Endothelial cell of umbilical vein (primary cell): Measurements from ENCODE around the gene MT1M. TPM values are rescaled to one million over a fixed set of nuclear protein-coding genes. Genes with fewer than 3 reads are reported as not detected.

Experiments
- BruUV-seq: library from RNA; stranded (reverse); fragments of 400-500 nt; replicated peaks from 2 replicates; lab custom pipeline; 2021; lab: Mats Ljungman, UMichigan
- CTCF ChIA-PET: fragments of 300-600, 350-600 bp; sonication (Branson Sonifier 250); formaldehyde crosslinking; loops from one replicate; lab custom pipeline; 2021; ENCODE audit warnings: antibody characterized with exemption, inconsistent platforms; lab: Charles Lee
- POLR2A ChIA-PET: fragments of 300-600, 350-600 bp; sonication (Branson Sonifier 250); formaldehyde crosslinking; loops from one replicate; lab custom pipeline; 2021; ENCODE audit warnings: antibody characterized with exemption, inconsistent platforms; lab: Charles Lee
- DNase-seq: peaks from one replicate; pipeline ENCODE4 v3.0.0-alpha.2; 2011; ENCODE audit warnings: low read depth, low spot score
- FAIRE-seq: peaks from 2 replicates; lab custom pipeline; 2011; peaks lifted over from hg19 to GRCh38; lab: Jason Lieb, UNC
- H2AFZ ChIP-seq: 2 replicates; pipeline ENCODE4 v1.6.0; 2012; ENCODE audit warnings: low read depth, low read length, control low read depth, inconsistent platforms
- H3K27ac ChIP-seq: 2 replicates; pipeline ENCODE4 v1.5.1; 2011; ENCODE audit warnings: low read depth, mild to moderate bottlenecking, control low read depth, low read length, moderate library complexity; ENCODE audit not compliant: insufficient read depth
- H3K27me3 ChIP-seq, 2 experiments: 2 replicates each; pipeline versions ENCODE4 v1.6.0 to v1.6.1; 2011; ENCODE audit warnings: low read length in 2 of 2, mixed read lengths in 1 of 2; ENCODE audit not compliant: control insufficient read depth in 2 of 2, insufficient read depth in 2 of 2
- H3K36me3 ChIP-seq, 2 experiments: 2 replicates in 1 of 2; 3 replicates in 1 of 2; pipeline ENCODE4 v1.5.1; 2011; ENCODE audit warnings: low read length in 2 of 2, mild to moderate bottlenecking in 1 of 2, moderate library complexity in 1 of 2; ENCODE audit not compliant: control insufficient read depth in 2 of 2, insufficient read depth in 2 of 2; ENCODE audit errors: extremely low read depth in 1 of 2
- H3K4me1 ChIP-seq: 3 replicates; pipeline ENCODE4 v1.5.1; 2011; ENCODE audit warnings: mild to moderate bottlenecking, low read length; ENCODE audit not compliant: control insufficient read depth, insufficient read depth; ENCODE audit errors: extremely low read depth
- H3K4me2 ChIP-seq: 2 replicates; pipeline ENCODE4 v1.6.1; 2011; ENCODE audit warnings: low read length, control low read depth, mixed read lengths; ENCODE audit not compliant: insufficient read depth
- H3K4me3 ChIP-seq, 3 experiments: fragments of 200-600 bp in 1 of 3; sonication (generic), shearing (Covaris generic) in 1 of 3; replicated peaks in 1 of 3; 2 replicates each; pipeline ENCODE4 v1.5.1; 2011 to 2016; ENCODE audit warnings: control low read depth in 3 of 3, low read length in 3 of 3, mild to moderate bottlenecking in 2 of 3, inconsistent platforms in 1 of 3, low read depth in 1 of 3, moderate library complexity in 1 of 3; ENCODE audit not compliant: insufficient read depth in 1 of 3
- H3K79me2 ChIP-seq: 2 replicates; pipeline ENCODE4 v1.6.0; 2012; ENCODE audit warnings: low read length, inconsistent platforms; ENCODE audit not compliant: control insufficient read depth, insufficient read depth
- H3K9ac ChIP-seq: replicated peaks from 2 replicates; pipeline ENCODE3; 2011; ENCODE audit warnings: low read length, control low read depth; ENCODE audit not compliant: insufficient read depth; ENCODE audit errors: extremely low read depth
- H3K9me1 ChIP-seq: replicated peaks from 3 replicates; pipeline ENCODE4 v1.6.0; 2011; ENCODE audit warnings: mild to moderate bottlenecking, low read length; ENCODE audit not compliant: control insufficient read depth, insufficient read depth; ENCODE audit errors: extremely low read depth
- H3K9me3 ChIP-seq: replicated peaks from 2 replicates; pipeline ENCODE4 v1.5.1; 2012; ENCODE audit warnings: low read length, inconsistent platforms; ENCODE audit not compliant: control insufficient read depth, insufficient read depth
- H4K20me1 ChIP-seq: replicated peaks from 2 replicates; pipeline ENCODE3; 2011; ENCODE audit warnings: mild to moderate bottlenecking, low read length; ENCODE audit not compliant: control insufficient read depth, insufficient read depth; ENCODE audit errors: extremely low read depth
- GATA2 ChIP-seq: IDR thresholded peaks from 2 replicates; pipeline ENCODE4 v1.7.0; 2011; ENCODE audit warnings: low read depth, mild to moderate bottlenecking, moderate library complexity, mixed read lengths, low read length; ENCODE audit not compliant: insufficient read length, insufficient read depth
- MYC ChIP-seq: IDR thresholded peaks from one replicate; pipeline ENCODE4 v1.6.1; 2011; ENCODE audit warnings: mild to moderate bottlenecking, low read depth, low read length
- POLR2A ChIP-seq: IDR thresholded peaks from 2 replicates; pipeline ENCODE4 v1.6.1; 2012; ENCODE audit warnings: low read depth, mild to moderate bottlenecking, control low read depth, low read length
- POLR2AphosphoS5 ChIP-seq: IDR thresholded peaks from 2 replicates; pipeline ENCODE4 v1.6.1; 2012; ENCODE audit warnings: low read depth, mild to moderate bottlenecking, control low read depth, low read length, moderate library complexity; ENCODE audit not compliant: insufficient read depth
- dilution Hi-C: fragments of 300-500 bp; cut with MboI; formaldehyde crosslinking; loops from one replicate; pipeline ENCODE4 v1.15.0; 2019; ENCODE audit warnings: low sequenced_read_pairs; ENCODE audit not compliant: extremely low pct_ligation_motif_present
- intact Hi-C: fragments of 100-400 bp; cut with micrococcal nuclease; formaldehyde crosslinking; loops from one replicate; pipeline ENCODE4 v1.10.0; 2022
- polyA plus RNA-seq, 4 experiments: library from polyadenylated mRNA; depleted of rRNA in 3 of 4; stranded (reverse) in 3 of 4; unstranded in 1 of 4; fragments of >200 nt; gene quantifications; 2 replicates each; pipeline versions ENCODE4 v1.2.1 to v1.2.3, GENCODE V29; 2011 to 2012; ENCODE audit warnings: missing spikeins in 1 of 4
- total RNA-seq: library from RNA; stranded (reverse); gene quantifications from 2 replicates; pipeline ENCODE4 v1.2.3, GENCODE V29; 2021
- TF ChIP-seq, protein P1 (sequence below): IDR thresholded peaks from 2 replicates; pipeline ENCODE4 v1.6.1; 2011; ENCODE audit not compliant: insufficient read depth, insufficient read length

Gene MT1M
- total and polyA plus RNA-seq, 2 donors (not counting 3 experiments of a cell fraction or from before 2014, with no cell fraction given): 4.3 to 4.6 TPM

DNA sequence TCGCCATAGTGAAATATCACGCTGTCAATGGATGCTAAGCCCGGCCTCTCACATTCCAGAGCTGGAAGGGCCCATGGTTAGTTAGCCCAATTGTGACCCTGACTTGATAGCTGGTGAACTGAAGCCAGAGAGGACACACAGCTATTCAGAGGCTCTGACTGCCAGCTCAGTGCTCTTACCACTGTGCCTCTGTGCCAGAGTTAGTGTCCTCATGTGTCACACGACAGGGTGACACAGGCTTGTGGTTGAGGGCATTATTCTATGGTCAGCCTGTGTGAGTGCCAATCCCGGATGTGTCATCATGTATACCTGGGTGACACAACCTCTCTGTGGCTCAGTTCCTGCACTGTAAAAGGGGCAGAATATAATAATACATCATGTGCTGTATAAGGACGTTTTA, 47.4 kb downstream of the MT1M start:
- H3K4me1 ChIP-seq: peaks cover 13% of the 10 kb centered on the region
- CTCF ChIA-PET: interaction anchor here (1.1 kb wide), 1 partner anchor 103 kb away, joined by 3 read pairs; no protein-coding TSS in a partner anchor
- dilution Hi-C loops: no loop called here
- H3K4me2 ChIP-seq: no peak overlapping the region
- no peaks in the 10 kb centered on the region for H3K79me2 ChIP-seq
- no peak overlapping the region for H3K4me3 ChIP-seq
- no peak overlapping the region for H2AFZ ChIP-seq
- H3K27ac ChIP-seq: no peak overlapping the region
- H3K9ac ChIP-seq: no peak overlapping the region
- peaks cover 13 to 14% of the 10 kb centered on the region in 2 experiments for H3K27me3 ChIP-seq
- POLR2A ChIA-PET: no interaction called here
- TF ChIP-seq POLR2A: no peak
- TF ChIP-seq, protein P1, sequence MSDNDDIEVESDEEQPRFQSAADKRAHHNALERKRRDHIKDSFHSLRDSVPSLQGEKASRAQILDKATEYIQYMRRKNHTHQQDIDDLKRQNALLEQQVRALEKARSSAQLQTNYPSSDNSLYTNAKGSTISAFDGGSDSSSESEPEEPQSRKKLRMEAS: no peak
- TF ChIP-seq MYC: no peak
- no peaks in the 10 kb centered on the region for H3K36me3 ChIP-seq
- no peaks in the 10 kb centered on the region for H3K9me3 ChIP-seq
- no TSS peak for BruUV-seq
- DNase-seq (no peak), FAIRE-seq (no peak)
- H4K20me1 ChIP-seq: no peaks in the 10 kb centered on the region
- H3K9me1 ChIP-seq: no peaks in the 10 kb centered on the region
- intact Hi-C loops: no loop called here

DNA sequence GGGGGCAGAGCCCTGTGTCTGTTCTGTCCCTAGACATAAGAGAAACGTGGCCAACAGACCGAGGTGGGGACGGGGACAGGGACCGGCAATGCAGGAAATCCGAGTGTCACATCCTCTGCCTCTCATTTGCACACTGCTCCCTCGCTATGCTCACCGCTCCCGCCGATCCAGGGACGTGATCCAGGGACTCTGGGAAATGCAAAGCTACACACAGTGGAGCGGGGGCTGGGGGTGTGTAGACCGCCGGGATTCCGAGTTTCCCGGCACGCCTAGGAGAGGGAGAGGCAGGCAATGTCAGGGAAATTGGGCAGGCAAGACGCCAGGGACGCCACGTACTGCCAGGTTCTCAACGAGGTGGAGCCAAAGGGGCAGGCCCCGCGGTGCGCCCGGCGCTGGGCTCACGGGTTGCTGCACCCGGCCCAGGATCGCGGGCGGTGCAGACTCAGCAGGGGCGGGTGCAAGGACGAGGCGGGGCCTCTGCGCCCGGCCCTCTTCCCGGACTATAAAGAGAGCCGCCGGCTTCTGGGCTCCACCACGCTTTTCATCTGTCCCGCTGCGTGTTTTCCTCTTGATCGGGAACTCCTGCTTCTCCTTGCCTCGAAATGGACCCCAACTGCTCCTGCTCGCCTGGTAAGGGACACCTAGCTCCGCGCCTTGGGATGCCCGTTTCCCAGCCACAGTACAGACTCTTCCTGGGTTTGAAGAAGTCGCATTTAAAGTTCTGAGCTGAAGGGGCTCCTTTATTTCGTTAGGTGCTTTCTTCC, 49.7 kb downstream of the MT1M start, which contains the start of gene MT1X:
TSS of gene MT1X (plus strand) at position 532 of the 764 bp plus-strand sequence. CDS start at position 603, 71 bp downstream.
- no TSS peak for BruUV-seq
- Histone ChIP-seq H2AFZ (peak within 1 kb of the TSS; percentile 96), H3K4me2 (peak within 1 kb of the TSS; percentile 72), H3K9me1 (no peaks in the 10 kb centered on the region), H4K20me1 (no peaks in the 10 kb centered on the region), H3K4me3 (peak within 1 kb of the TSS; percentile 25 to 63 (median 37)), H3K9ac (peak within 1 kb of the TSS; percentile 84), H3K79me2 (no peaks in the 10 kb centered on the region), H3K9me3 (no peaks in the 10 kb centered on the region), H3K27me3 (peaks cover 0 to 3% of the 10 kb centered on the region in 2 experiments), H3K4me1 (peaks cover 10% of the 10 kb centered on the region), H3K27ac (peak within 1 kb of the TSS; percentile 19), H3K36me3 (no peaks in the 10 kb centered on the region)
- POLR2A ChIA-PET: interaction anchor here (1.1 kb wide), 1 partner anchor 57 kb away, joined by 3 read pairs; the partner anchor contains the start of gene MT1E
- intact Hi-C loops: loop anchor here (1.0 to 2.0 kb wide), 3 partner anchors 43 to 75 kb away; partner anchors contain the start of gene MT1A
- FAIRE-seq (peak; percentile 98), DNase-seq (peak; percentile 75)
- CTCF ChIA-PET: interaction anchor here (1.0 to 2.1 kb wide), 4 partner anchors 20 to 78 kb away, joined by 3 to 12 read pairs (median 6); no protein-coding TSS in a partner anchor
- dilution Hi-C loops: no loop called here
- peak; percentile 95 for TF ChIP-seq POLR2A
- no peak for TF ChIP-seq GATA2
- TF ChIP-seq, protein P1: peak; percentile 20
- TF ChIP-seq POLR2AphosphoS5: peak; percentile 88
